Coronary artery (tissue), 2 donors: ENCODE measurements around the gene RBM8A.
A peak's percentile ranks its signal among the peaks of the same experiment; 100 is the strongest.

Experiments
- DNase-seq: peaks from one replicate; pipeline ENCODE4 v3.0.0-alpha.2; 2017; ENCODE audit warnings: low spot score
- H3K27ac ChIP-seq, 2 donors: fragments of 200-600 bp; sonication (generic); one replicate each; pipeline ENCODE4 v1.5.1; 2016 to 2019
- H3K4me3 ChIP-seq: fragments of 200-600 bp; sonication (generic); 2 replicates; pipeline ENCODE4 v1.5.1; 2016; ENCODE audit warnings: mild to moderate bottlenecking, moderate library complexity
- TF ChIP-seq, protein P1 (sequence below): fragments of 200-600 bp; sonication (generic); IDR thresholded peaks from one replicate; pipeline ENCODE4 v1.5.1; 2019; ENCODE audit warnings: antibody characterized with exemption

The RBM8A gene

GRCh38 chr1:145889722-145890121 lies 37.6 kb downstream of the RBM8A start:
- DNase-seq = no peak
- Histone ChIP-seq H3K27ac (peak overlapping the region; percentile 39 to 47), H3K4me3 (no peak overlapping the region)
- TF ChIP-seq, protein P1, sequence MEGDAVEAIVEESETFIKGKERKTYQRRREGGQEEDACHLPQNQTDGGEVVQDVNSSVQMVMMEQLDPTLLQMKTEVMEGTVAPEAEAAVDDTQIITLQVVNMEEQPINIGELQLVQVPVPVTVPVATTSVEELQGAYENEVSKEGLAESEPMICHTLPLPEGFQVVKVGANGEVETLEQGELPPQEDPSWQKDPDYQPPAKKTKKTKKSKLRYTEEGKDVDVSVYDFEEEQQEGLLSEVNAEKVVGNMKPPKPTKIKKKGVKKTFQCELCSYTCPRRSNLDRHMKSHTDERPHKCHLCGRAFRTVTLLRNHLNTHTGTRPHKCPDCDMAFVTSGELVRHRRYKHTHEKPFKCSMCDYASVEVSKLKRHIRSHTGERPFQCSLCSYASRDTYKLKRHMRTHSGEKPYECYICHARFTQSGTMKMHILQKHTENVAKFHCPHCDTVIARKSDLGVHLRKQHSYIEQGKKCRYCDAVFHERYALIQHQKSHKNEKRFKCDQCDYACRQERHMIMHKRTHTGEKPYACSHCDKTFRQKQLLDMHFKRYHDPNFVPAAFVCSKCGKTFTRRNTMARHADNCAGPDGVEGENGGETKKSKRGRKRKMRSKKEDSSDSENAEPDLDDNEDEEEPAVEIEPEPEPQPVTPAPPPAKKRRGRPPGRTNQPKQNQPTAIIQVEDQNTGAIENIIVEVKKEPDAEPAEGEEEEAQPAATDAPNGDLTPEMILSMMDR = no peak

- H3K4me3 ChIP-seq = no peak overlapping the region
- DNase-seq = no peak
- TF ChIP-seq, protein P1 = no peak
- peak overlapping the region in 1 of 2 donors; percentile 37 for H3K27ac ChIP-seq
Observed at GRCh38 chr1:145887631-145888030, 39.7 kb downstream of the RBM8A start.

DNA sequence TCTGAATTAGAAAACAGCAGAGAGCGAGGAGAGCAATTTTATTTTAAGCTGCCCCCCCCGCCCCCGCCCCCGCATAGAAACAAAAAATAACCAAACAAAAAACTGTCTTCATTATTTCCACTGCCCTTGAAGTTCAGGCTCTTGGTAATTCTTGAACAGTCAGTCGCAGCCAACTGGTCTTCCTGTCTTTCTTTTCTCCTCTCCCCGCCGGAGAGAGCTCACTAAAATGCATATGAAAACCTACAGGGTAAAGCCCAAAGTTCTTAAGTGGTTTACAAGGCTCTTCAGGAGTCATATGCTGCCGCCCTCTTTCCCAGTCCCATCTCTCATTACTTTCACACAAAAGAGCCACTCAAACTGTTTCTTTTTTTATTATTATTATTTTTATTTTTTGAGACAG lies 40.5 kb downstream of the RBM8A start:
- Histone ChIP-seq H3K27ac (peak overlapping the region; percentile 13 to 33), H3K4me3 (no peak overlapping the region)
- TF ChIP-seq, protein P1 = no peak
- no peak for DNase-seq

DNA sequence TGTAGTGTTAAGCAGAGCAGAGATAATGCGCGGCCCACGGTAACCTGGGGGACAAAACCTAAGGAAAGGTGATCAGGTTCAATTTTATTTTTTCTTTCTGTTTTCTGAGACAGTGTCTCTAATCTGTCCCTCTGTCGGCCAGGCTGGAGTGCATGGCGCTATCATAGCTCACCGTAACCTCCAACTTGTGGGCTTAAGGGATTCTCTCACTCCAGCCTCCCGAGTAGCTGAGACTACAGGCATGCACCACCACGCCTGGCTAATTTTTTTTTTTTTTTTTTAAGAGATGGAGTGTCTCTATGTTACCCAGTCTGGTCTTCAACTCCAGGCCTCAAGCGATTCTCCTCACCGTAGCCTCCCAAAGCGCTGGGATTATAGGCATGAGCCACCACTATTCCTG lies 40.9 kb downstream of the RBM8A start:
- Histone ChIP-seq H3K27ac (peak overlapping the region; percentile 33 to 75), H3K4me3 (peak overlapping the region; percentile 82)
- TF ChIP-seq, protein P1 = no peak
- DNase-seq = no peak

DNA sequence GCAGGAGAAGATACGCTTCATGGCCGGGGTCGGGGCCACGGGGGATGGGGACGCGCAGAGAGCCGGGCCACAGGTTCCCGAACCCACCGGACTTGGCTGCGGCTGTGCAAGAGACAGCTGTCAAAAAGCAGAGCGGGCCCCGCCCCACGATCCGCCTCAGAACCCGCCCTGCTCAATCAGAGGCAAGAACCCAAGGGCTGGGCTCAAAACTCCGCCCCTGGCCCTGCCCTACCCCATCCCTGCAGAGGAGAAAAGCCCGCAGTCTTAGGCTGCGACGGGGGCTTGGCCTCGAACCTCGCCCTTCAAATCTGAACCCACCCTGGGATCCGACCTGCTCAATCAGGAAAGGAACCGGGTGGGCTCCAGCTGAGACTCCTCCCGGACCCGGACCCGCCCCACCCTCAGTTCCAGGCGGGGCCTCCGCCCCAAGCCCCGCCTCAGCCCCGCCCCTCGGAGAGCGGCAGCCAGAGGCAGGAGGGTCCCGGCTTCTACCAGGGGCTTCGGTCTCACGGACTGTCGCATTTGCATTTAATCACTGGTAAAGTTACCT lies 41.5 kb downstream of the RBM8A start, which contains the start of gene ANKRD35:
ANKRD35 (minus strand) TSS at position 129 of the 550 bp plus-strand sequence; CDS start at position 21, 108 bp downstream.
- DNase-seq = peak; percentile 88
- TF ChIP-seq, protein P1 = no peak
- H3K4me3 ChIP-seq = peak within 1 kb of the TSS; percentile 82
- peak within 1 kb of the TSS; percentile 33 to 75 for H3K27ac ChIP-seq

GRCh38 chr1:145884675-145885074 lies 42.6 kb downstream of the RBM8A start:
- H3K4me3 ChIP-seq = no peak overlapping the region
- DNase-seq = no peak
- TF ChIP-seq, protein P1 = no peak

DNA sequence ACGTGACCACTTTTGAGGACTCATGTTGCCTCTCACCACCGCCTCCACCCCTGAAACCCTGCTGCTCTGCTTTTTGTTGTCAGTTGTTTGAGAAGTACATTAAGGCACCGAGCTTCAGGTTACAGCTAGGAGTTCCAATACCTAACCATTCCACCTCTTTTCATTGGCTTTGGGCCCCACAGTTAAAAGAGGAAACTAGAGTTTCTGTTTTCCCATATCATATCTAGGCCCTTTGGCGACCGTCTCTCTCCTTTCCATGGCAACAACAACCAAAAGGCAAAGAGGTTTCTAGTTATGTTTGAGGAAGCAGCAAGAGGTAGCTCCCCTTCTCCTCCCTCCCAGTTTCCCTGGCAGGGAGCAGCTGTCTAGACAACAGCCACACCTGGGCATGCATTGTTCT lies 47.5 kb downstream of the RBM8A start:
- DNase-seq = no peak
- no peak overlapping the region for H3K4me3 ChIP-seq
- TF ChIP-seq, protein P1 = no peak
- no peak overlapping the region for H3K27ac ChIP-seq

More at GRCh38 chr1:145884675-145885074, 42.6 kb downstream of the RBM8A start:
- H3K27ac ChIP-seq = no peak overlapping the region
